ENCODE data around the gene PSPH.

The PSPH gene

GRCh38 chr7:56063882-56064625, 12.8 kb upstream of the PSPH start, which contains the start of gene SUMF2:
TSS of gene SUMF2 (plus strand) at chr7:56064286. CDS start at chr7:56064312, 26 bp downstream.
- ATAC-seq (ENCODE audit: low read depth) (peak; percentile 84), DNase-seq (ENCODE audit: low spot score) (peak; percentile 84)
- H3K27me3 ChIP-seq (ENCODE audit: insufficient read depth, poor library complexity, severe bottlenecking): no peaks in the 10 kb centered on the region
- H3K36me3 ChIP-seq (ENCODE audit: low read depth): peaks cover 66% of the 10 kb centered on the region
- H3K9me3 ChIP-seq (ENCODE audit: severe bottlenecking): no peaks in the 10 kb centered on the region
- H3K4me1 ChIP-seq (ENCODE audit: insufficient read depth, poor library complexity, severe bottlenecking): peaks cover 22% of the 10 kb centered on the region
- peak within 1 kb of the TSS; percentile 69 for H3K27ac ChIP-seq (ENCODE audit: poor library complexity, severe bottlenecking)
- peak within 1 kb of the TSS; percentile 88 for H3K4me3 ChIP-seq (ENCODE audit: severe bottlenecking)
- no peak for TF ChIP-seq CTCF (IDR thresholded peaks at IDR 0.05; ENCODE audit: poor library complexity, severe bottlenecking)

- Histone ChIP-seq H3K4me1 (ENCODE audit: insufficient read depth, poor library complexity, severe bottlenecking) (peaks cover 22% of the 10 kb centered on the region), H3K4me3 (ENCODE audit: severe bottlenecking) (no peak overlapping the region), H3K36me3 (ENCODE audit: low read depth) (peaks cover 67% of the 10 kb centered on the region), H3K27ac (ENCODE audit: poor library complexity, severe bottlenecking) (peak overlapping the region; percentile 69), H3K9me3 (ENCODE audit: severe bottlenecking) (no peaks in the 10 kb centered on the region), H3K27me3 (ENCODE audit: insufficient read depth, poor library complexity, severe bottlenecking) (no peaks in the 10 kb centered on the region)
- ATAC-seq (ENCODE audit: low read depth) (peak; percentile 16; the same call in 2 of the 3 replicates), DNase-seq (ENCODE audit: low spot score) (no peak)
- TF ChIP-seq CTCF (IDR thresholded peaks at IDR 0.05; ENCODE audit: poor library complexity, severe bottlenecking): no peak
Observed at GRCh38 chr7:56063500-56063881, 12.2 kb upstream of the PSPH start.

GRCh38 chr7:56062382-56062781, 11.1 kb upstream of the PSPH start:
- DNase-seq (ENCODE audit: low spot score): no peak
- H3K4me3 ChIP-seq (ENCODE audit: severe bottlenecking): no peak overlapping the region
- H3K27me3 ChIP-seq (ENCODE audit: insufficient read depth, poor library complexity, severe bottlenecking): no peaks in the 10 kb centered on the region
- H3K9me3 ChIP-seq (ENCODE audit: severe bottlenecking): no peaks in the 10 kb centered on the region
- TF ChIP-seq CTCF (IDR thresholded peaks at IDR 0.05; ENCODE audit: poor library complexity, severe bottlenecking): no peak
- peak overlapping the region; percentile 69 for H3K27ac ChIP-seq (ENCODE audit: poor library complexity, severe bottlenecking)
- ATAC-seq (ENCODE audit: low read depth): peak; percentile 28
- peaks cover 22% of the 10 kb centered on the region for H3K4me1 ChIP-seq (ENCODE audit: insufficient read depth, poor library complexity, severe bottlenecking)
- peaks cover 73% of the 10 kb centered on the region for H3K36me3 ChIP-seq (ENCODE audit: low read depth)

GRCh38 chr7:56053993-56054392, 2.7 kb upstream of the PSPH start:
- ATAC-seq (ENCODE audit: low read depth) (no peak), DNase-seq (ENCODE audit: low spot score) (no peak)
- H3K4me1 ChIP-seq (ENCODE audit: insufficient read depth, poor library complexity, severe bottlenecking): peaks cover 13% of the 10 kb centered on the region
- H3K36me3 ChIP-seq (ENCODE audit: low read depth): peaks cover 67% of the 10 kb centered on the region
- H3K27ac ChIP-seq (ENCODE audit: poor library complexity, severe bottlenecking): no peak overlapping the region
- H3K9me3 ChIP-seq (ENCODE audit: severe bottlenecking): no peaks in the 10 kb centered on the region
- H3K27me3 ChIP-seq (ENCODE audit: insufficient read depth, poor library complexity, severe bottlenecking): no peaks in the 10 kb centered on the region
- no peak for TF ChIP-seq CTCF (IDR thresholded peaks at IDR 0.05; ENCODE audit: poor library complexity, severe bottlenecking)
- no peak overlapping the region for H3K4me3 ChIP-seq (ENCODE audit: severe bottlenecking)

- DNase-seq (ENCODE audit: low spot score) (no peak), ATAC-seq (ENCODE audit: low read depth) (no peak)
- Histone ChIP-seq H3K36me3 (ENCODE audit: low read depth) (peaks cover 61% of the 10 kb centered on the region), H3K9me3 (ENCODE audit: severe bottlenecking) (no peaks in the 10 kb centered on the region), H3K4me1 (ENCODE audit: insufficient read depth, poor library complexity, severe bottlenecking) (peaks cover 13% of the 10 kb centered on the region), H3K4me3 (ENCODE audit: severe bottlenecking) (no peak overlapping the region), H3K27me3 (ENCODE audit: insufficient read depth, poor library complexity, severe bottlenecking) (no peaks in the 10 kb centered on the region), H3K27ac (ENCODE audit: poor library complexity, severe bottlenecking) (peak overlapping the region; percentile 60)
- no peak for TF ChIP-seq CTCF (IDR thresholded peaks at IDR 0.05; ENCODE audit: poor library complexity, severe bottlenecking)
Observed at GRCh38 chr7:56053379-56053778, 2.1 kb upstream of the PSPH start.

Measured in RWPE2 (cell line).